H9 (cell line): ENCODE measurements around the gene FN3KRP. TPM values are rescaled to one million over a fixed set of nuclear protein-coding genes. Genes with fewer than 3 reads are reported as not detected.

ENCODE experiments used
- DNase-seq: peaks from one replicate; pipeline ENCODE4 v3.0.0-alpha.2; 2017
- H2AFZ ChIP-seq: one replicate; pipeline ENCODE4 v1.6.1; 2013; ENCODE audit warnings: mild to moderate bottlenecking, low read length, control low read depth, moderate library complexity
- H2AK5ac ChIP-seq: 2 replicates; pipeline ENCODE4 v1.6.1; 2013; ENCODE audit warnings: low read length, control low read depth, mixed read lengths; ENCODE audit not compliant: insufficient read length
- H2BK120ac ChIP-seq: one replicate; pipeline ENCODE4 v1.6.1; 2013; ENCODE audit warnings: low read depth, mild to moderate bottlenecking, low read length, control low read depth, inconsistent platforms; ENCODE audit not compliant: poor library complexity, severe bottlenecking
- H2BK12ac ChIP-seq: 2 replicates; pipeline ENCODE4 v1.6.1; 2013; ENCODE audit warnings: low read length, control low read depth, mixed read lengths, low read depth; ENCODE audit not compliant: insufficient read length
- H2BK15ac ChIP-seq: 2 replicates; pipeline ENCODE4 v1.6.1; 2013; ENCODE audit warnings: low read depth, low read length, control low read depth
- H2BK20ac ChIP-seq: one replicate; pipeline ENCODE4 v1.6.1; 2013; ENCODE audit warnings: low read depth, mild to moderate bottlenecking, low read length, control low read depth, inconsistent platforms; ENCODE audit not compliant: poor library complexity, severe bottlenecking
- H2BK5ac ChIP-seq: 2 replicates; pipeline ENCODE4 v1.6.1; 2013; ENCODE audit warnings: low read length, control low read depth, mixed read lengths; ENCODE audit not compliant: insufficient read length
- H3K14ac ChIP-seq: 2 replicates; pipeline ENCODE4 v1.6.1; 2013; ENCODE audit warnings: low read length, control low read depth; ENCODE audit not compliant: insufficient read depth
- H3K18ac ChIP-seq: 2 replicates; pipeline ENCODE4 v1.6.1; 2013; ENCODE audit warnings: low read depth, mild to moderate bottlenecking, mixed read lengths, low read length, control low read depth; ENCODE audit not compliant: insufficient read length
- H3K23ac ChIP-seq: 2 replicates; pipeline ENCODE4 v1.6.1; 2013; ENCODE audit warnings: low read length, control low read depth, mixed read lengths, low read depth; ENCODE audit not compliant: insufficient read length
- H3K23me2 ChIP-seq: 2 replicates; pipeline ENCODE4 v1.6.1; 2013; ENCODE audit warnings: low read depth, mild to moderate bottlenecking, mixed read lengths, low read length, control low read depth; ENCODE audit not compliant: insufficient read length, poor library complexity, severe bottlenecking
- H3K27ac ChIP-seq: 2 replicates; pipeline ENCODE4 v1.5.1; 2013; ENCODE audit warnings: low read length, control low read depth, mixed read lengths, low read depth; ENCODE audit not compliant: insufficient read length
- H3K27me3 ChIP-seq: 2 replicates; pipeline ENCODE4 v1.6.1; 2013; ENCODE audit warnings: low read length, control low read depth, inconsistent platforms; ENCODE audit not compliant: insufficient read depth
- H3K4ac ChIP-seq: 2 replicates; pipeline ENCODE4 v1.6.1; 2013; ENCODE audit warnings: low read depth, mild to moderate bottlenecking, control low read depth, inconsistent platforms, low read length, moderate library complexity
- H3K4me1 ChIP-seq: 2 replicates; pipeline ENCODE4 v1.6.1; 2013; ENCODE audit warnings: low read length, control low read depth, inconsistent platforms; ENCODE audit not compliant: insufficient read depth
- H3K4me2 ChIP-seq: 2 replicates; pipeline ENCODE4 v1.6.1; 2013; ENCODE audit warnings: low read length, control low read depth, mixed read lengths; ENCODE audit not compliant: insufficient read length, insufficient read depth
- H3K56ac ChIP-seq: 2 replicates; pipeline ENCODE4 v1.6.1; 2013; ENCODE audit warnings: low read depth, mild to moderate bottlenecking, mixed read lengths, low read length, control low read depth; ENCODE audit not compliant: insufficient read length
- H3K79me1 ChIP-seq: 2 replicates; pipeline ENCODE4 v1.6.1; 2013; ENCODE audit warnings: low read depth, mild to moderate bottlenecking, moderate library complexity, low read length, control low read depth, inconsistent platforms; ENCODE audit not compliant: insufficient read depth, poor library complexity, severe bottlenecking
- H3K79me2 ChIP-seq: 2 replicates; pipeline ENCODE4 v1.6.1; 2013; ENCODE audit warnings: low read length, control low read depth, inconsistent platforms; ENCODE audit not compliant: insufficient read depth
- H3K9ac ChIP-seq: 2 replicates; pipeline ENCODE4 v1.6.1; 2013; ENCODE audit warnings: low read length, control low read depth, mixed read lengths; ENCODE audit not compliant: insufficient read length; ENCODE audit errors: extremely low read depth
- H3K9me3 ChIP-seq: one replicate; pipeline ENCODE4 v1.6.1; 2013; ENCODE audit warnings: low read depth, low read length, inconsistent platforms; ENCODE audit not compliant: control insufficient read depth
- H3T11ph ChIP-seq: one replicate; pipeline ENCODE4 v1.6.1; 2013; ENCODE audit warnings: mild to moderate bottlenecking, low read length, control low read depth, inconsistent platforms
- H4K20me1 ChIP-seq: one replicate; pipeline ENCODE4 v1.6.1; 2013; ENCODE audit not compliant: control insufficient read depth, insufficient read length, insufficient read depth
- H4K5ac ChIP-seq: 2 replicates; pipeline ENCODE4 v1.6.1; 2013; ENCODE audit warnings: low read depth, mild to moderate bottlenecking, mixed read lengths, low read length, control low read depth; ENCODE audit not compliant: insufficient read length
- H4K8ac ChIP-seq: replicated peaks from 2 replicates; pipeline ENCODE4 v1.6.1; 2013; ENCODE audit warnings: low read length, control low read depth, mixed read lengths, low read depth; ENCODE audit not compliant: insufficient read length
- H4K91ac ChIP-seq: 2 replicates; pipeline ENCODE4 v1.6.1; 2013; ENCODE audit warnings: low read depth, mild to moderate bottlenecking, moderate library complexity, mixed read lengths, low read length, control low read depth; ENCODE audit not compliant: insufficient read length
- H3K27ac Mint-ChIP-seq, 3 experiments: 2 replicates in 2 of 3; 3 replicates in 1 of 3; pipeline ENCODE4 v1.8.0; 2020 to 2021; ENCODE audit warnings: mixed read lengths in 3 of 3, mild to moderate bottlenecking in 1 of 3, moderate library complexity in 1 of 3
- H3K27me3 Mint-ChIP-seq: 2 replicates; pipeline ENCODE4 v1.8.0; 2021; ENCODE audit warnings: low read depth, mild to moderate bottlenecking, moderate library complexity, mixed read lengths
- H3K36me3 Mint-ChIP-seq, 3 experiments: 2 replicates in 2 of 3; 3 replicates in 1 of 3; pipeline ENCODE4 v1.8.0; 2020 to 2021; ENCODE audit warnings: low read depth in 3 of 3, mixed read lengths in 3 of 3; ENCODE audit not compliant: insufficient read depth in 1 of 3
- H3K4me1 Mint-ChIP-seq, 2 experiments: 2 replicates each; pipeline ENCODE4 v1.8.0; 2020; ENCODE audit warnings: mixed read lengths in 2 of 2
- H3K4me3 Mint-ChIP-seq, 2 experiments: 2 replicates in 1 of 2; 3 replicates in 1 of 2; pipeline ENCODE4 v1.8.0; 2020 to 2021; ENCODE audit warnings: mild to moderate bottlenecking in 2 of 2, mixed read lengths in 2 of 2, moderate library complexity in 1 of 2
- H3K9me3 Mint-ChIP-seq, 2 experiments: 2 replicates in 1 of 2; 3 replicates in 1 of 2; pipeline ENCODE4 v1.8.0; 2020; ENCODE audit warnings: mild to moderate bottlenecking in 2 of 2, mixed read lengths in 2 of 2, moderate library complexity in 1 of 2
- CTCF ChIP-seq: fragments of 200-600 bp; sonication (generic); conservative IDR thresholded peaks from 3 replicates; pipeline ENCODE4 v1.8.0; 2021; ENCODE audit warnings: antibody characterized with exemption, mild to moderate bottlenecking
- WGBS: extraction: QIAGEN DNeasy Blood & Tissue Kit; methylation state at CpG from one replicate; pipeline ENCODE4 v1.1.7; 2013; ENCODE audit warnings: missing lambda C conversion rate, low lambda C conversion rate, mixed read lengths; ENCODE audit not compliant: insufficient read length; ENCODE audit errors: extremely low coverage; 5-methylcytosine and 5-hydroxymethylcytosine counted together
- total RNA-seq: library from RNA; stranded (reverse); gene quantifications from 2 replicates; pipeline ENCODE4 v1.2.1, GENCODE V29; 2021

FN3KRP gene
- total RNA-seq, 1 experiment from 2014 or later = 32.9 TPM

GRCh38 chr17:82675476-82676245, 40.8 kb upstream of the FN3KRP start:
- Histone ChIP-seq H3K27me3 (no peaks in the 10 kb centered on the region), H3K9ac (no peak overlapping the region), H3K4me1 (no peaks in the 10 kb centered on the region), H4K8ac (no peak overlapping the region), H3K14ac (no peak overlapping the region), H3K79me1 (no peaks in the 10 kb centered on the region), H3K18ac (no peak overlapping the region), H3K4ac (no peak overlapping the region), H2BK20ac (no peak overlapping the region), H2BK15ac (no peak overlapping the region), H2AFZ (no peak overlapping the region), H3K56ac (no peak overlapping the region), H4K91ac (no peak overlapping the region), H3K23ac (no peak overlapping the region), H4K5ac (no peak overlapping the region), H4K20me1 (no peaks in the 10 kb centered on the region), H3K79me2 (no peaks in the 10 kb centered on the region; the same call in 1 of the 2 replicates), H3K27ac (no peak overlapping the region), H3K9me3 (no peaks in the 10 kb centered on the region), H2BK120ac (no peak overlapping the region), H2BK5ac (no peak overlapping the region), H3K23me2 (no peaks in the 10 kb centered on the region), H2AK5ac (no peak overlapping the region), H2BK12ac (no peak overlapping the region), H3T11ph (no peak overlapping the region), H3K4me2 (no peak overlapping the region)
- Mint-ChIP-seq H3K4me1 (no peaks in the 10 kb centered on the region), H3K9me3 (peaks cover 0 to 3% of the 10 kb centered on the region in 2 experiments; a peak in 1 of 5 replicates), H3K27ac (no peak overlapping the region; a peak in 1 of 7 replicates), H3K27me3 (no peaks in the 10 kb centered on the region; the same call in 1 of the 2 replicates), H3K36me3 (no peaks in the 10 kb centered on the region), H3K4me3 (no peak overlapping the region)
- DNase-seq = no peak
- TF ChIP-seq CTCF = no peak
- WGBS = no CpG with 5 or more reads among the region's 18 CpGs
